ENCODE data around the gene LASP1NB.
"Not testable (repeated sequence)": the region's sequence is repeated elsewhere in the genome, so short reads cannot be mapped to it uniquely, and the experiment has no call there.

The LASP1NB gene

DNA sequence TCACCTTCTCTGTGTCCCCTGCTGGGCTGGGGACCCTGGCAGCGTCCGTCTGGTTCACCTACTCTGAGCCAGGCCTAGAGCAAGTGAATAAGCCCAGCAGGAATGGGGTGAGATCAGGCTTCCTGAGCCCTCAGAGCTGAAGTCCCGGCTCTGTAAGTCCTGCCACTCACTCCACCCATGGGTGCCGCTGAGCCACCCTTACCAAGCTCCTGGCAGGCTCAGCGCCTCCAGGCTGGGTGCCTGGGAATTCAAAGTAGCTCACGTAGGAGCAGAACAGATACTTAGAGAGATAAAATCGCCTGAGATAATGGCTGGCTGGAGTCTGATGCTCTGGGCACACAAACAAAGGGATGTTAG lies 9.8 kb upstream of the LASP1NB start:
- DNase-seq (ENCODE audit: low read depth in 4 of 4, low spot score in 2 of 4), result no peak

DNA sequence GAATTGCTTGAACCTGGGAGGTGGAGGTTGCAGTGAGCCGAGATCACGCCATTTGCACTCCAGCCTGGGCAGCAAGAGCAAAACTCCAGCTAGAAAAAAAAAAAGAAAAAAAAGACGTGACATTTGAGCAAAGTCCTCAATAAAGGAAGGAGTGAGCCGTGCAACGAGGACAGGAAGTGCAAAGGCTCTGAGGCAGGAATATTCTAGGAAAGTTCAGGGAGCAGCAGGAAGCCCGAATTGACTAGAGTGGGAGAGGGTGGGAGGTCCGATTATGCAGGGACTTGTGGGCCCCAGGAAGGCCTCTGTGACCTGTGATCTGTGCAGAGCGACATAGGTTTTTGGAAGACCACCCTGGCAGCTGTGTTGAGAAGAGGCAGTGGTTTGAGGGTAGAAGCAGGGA lies 8.6 kb upstream of the LASP1NB start:
- DNase-seq (ENCODE audit: low read depth in 4 of 4, low spot score in 2 of 4), result no peak

DNA sequence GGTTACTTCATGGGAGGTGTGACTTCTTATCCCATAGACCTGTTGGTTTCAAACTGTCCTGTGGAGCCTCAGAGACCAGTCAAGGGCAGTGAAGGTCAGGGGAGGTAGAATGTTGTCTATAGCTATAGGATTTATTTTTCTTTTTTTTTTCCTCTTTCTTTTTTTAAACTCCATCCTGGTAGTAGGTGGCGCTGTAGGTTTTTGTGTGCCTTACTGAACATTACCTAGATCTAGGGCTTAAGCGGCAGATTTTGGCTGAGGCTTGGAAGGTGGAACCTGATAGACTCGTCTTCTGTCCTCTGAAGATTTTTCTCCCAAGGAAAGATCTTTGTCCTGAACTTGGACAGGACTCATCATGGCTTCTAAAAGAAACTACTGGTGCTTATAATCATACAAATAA lies 8.2 kb upstream of the LASP1NB start:
- no peak for DNase-seq (ENCODE audit: low read depth in 4 of 4, low spot score in 2 of 4)

DNA sequence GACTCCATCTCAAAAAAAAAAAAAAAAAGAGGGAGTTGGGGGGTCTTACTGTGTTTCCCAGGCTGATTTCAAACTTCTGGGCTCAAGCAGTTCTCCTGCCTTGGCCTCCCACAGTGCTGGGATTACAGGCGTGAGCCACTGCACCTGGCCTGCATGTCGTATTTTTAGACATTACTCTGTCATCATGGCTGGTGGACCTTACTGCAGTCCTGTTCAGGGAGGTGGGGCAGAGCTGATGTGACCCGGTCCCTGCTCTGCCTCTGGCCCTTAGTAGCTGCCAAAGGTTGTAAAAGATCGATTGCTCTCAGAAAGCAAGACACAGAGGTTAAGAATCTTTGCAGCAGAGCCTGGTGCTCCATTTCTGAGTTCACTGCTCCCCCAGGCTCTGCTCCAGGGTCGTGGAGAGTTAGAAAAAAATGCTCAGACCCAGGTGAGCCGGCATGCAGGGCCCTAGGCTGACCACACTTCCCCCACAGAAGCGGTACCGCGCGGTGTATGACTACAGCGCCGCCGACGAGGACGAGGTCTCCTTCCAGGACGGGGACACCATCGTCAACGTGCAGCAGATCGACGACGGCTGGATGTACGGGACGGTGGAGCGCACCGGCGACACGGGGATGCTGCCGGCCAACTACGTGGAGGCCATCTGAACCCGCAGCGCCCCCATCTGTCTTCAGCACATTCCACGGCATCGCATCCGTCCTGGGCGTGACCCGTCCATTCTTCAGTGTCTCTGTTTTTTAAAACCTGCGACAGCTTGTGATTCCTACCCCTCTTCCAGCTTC lies 7.1 kb upstream of the LASP1NB start:
- DNase-seq (ENCODE audit: low read depth in 4 of 4, low spot score in 2 of 4), result no peak

- no peak for DNase-seq (ENCODE audit: low read depth in 4 of 4, low spot score in 2 of 4)
These were observed 6.5 kb upstream of the LASP1NB start for GRCh38 chr17:38918916-38919315.

- DNase-seq (ENCODE audit: low read depth in 4 of 4, low spot score in 2 of 4), result no peak
These were observed 5.9 kb upstream of the LASP1NB start for GRCh38 chr17:38919316-38920078.

GRCh38 chr17:38920374-38921291 lies 4.8 kb upstream of the LASP1NB start:
- DNase-seq (ENCODE audit: low read depth in 4 of 4, low spot score in 2 of 4), result no peak

DNA sequence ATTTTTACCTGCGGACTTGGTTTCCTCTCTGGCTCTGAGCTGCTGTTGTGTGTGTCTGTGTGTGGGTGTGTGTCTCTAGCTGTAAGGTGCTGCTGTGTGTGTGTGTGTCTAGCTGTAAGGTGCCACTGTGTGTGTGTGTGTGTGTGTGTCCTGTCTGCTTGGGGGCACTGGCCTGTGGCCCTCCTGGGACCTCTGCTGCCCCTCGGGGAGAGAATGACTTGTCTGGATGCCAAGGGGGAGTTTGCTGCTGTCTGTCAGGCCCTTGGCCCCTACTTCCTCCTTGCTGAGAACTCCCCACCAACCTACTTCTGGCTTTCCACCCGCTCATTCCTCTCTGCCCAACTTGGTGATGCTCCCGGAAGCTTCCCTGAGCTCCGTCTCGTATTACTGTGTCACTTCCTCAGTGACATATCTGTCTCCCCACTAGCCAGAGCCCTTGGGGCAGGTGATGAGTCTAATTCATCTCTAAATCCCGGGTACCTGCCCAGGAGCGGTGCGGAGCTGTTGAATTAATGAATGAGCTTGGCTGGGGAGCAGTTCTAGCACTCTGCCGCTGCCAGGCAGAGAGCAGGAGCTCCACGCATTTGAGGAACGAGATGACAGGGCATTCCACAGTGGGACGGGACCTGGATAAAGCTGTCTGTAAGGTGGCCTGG lies 3.5 kb upstream of the LASP1NB start:
- no peak for DNase-seq (ENCODE audit: low read depth in 4 of 4, low spot score in 2 of 4)

DNA sequence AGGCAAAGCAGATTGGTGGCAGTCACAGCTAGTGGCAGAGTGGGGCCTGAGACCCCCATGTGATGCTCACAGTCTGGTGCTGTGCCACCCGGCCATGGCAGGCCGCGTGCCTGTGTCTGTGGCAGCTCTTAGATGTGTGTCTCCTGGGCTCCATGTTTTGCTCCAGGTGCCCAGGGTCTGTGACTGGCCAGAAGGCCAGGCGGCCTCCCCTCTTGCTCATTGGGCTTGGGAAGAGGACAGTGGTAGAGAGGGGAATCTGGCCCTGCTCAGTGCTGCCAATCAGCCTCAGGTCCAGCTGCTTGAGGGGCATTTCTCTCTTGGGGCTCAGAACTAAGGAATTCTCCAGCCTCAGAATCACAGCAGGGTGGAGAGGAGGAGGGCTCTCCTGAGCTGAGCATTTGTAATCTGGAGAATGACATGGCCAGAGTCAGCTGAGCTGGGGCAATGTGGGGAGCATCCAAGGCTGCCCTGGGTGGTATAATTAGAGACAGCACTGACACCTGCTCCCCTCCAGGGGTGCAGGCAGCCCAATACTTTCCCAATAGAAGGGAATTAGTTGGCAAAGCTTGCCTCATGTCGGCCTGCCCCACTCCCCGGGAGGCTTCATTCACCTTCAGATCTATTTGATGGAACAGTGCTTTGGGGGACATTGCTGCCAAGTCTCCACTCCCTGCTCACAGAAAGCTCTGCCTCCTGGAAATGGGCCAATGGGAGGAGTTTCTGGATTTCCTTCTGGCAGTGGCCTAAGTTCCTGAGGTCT lies 2.7 kb upstream of the LASP1NB start:
- DNase-seq (ENCODE audit: low read depth in 4 of 4, low spot score in 2 of 4), result peak in 2 of 4 donors; percentile 36 to 63

DNA sequence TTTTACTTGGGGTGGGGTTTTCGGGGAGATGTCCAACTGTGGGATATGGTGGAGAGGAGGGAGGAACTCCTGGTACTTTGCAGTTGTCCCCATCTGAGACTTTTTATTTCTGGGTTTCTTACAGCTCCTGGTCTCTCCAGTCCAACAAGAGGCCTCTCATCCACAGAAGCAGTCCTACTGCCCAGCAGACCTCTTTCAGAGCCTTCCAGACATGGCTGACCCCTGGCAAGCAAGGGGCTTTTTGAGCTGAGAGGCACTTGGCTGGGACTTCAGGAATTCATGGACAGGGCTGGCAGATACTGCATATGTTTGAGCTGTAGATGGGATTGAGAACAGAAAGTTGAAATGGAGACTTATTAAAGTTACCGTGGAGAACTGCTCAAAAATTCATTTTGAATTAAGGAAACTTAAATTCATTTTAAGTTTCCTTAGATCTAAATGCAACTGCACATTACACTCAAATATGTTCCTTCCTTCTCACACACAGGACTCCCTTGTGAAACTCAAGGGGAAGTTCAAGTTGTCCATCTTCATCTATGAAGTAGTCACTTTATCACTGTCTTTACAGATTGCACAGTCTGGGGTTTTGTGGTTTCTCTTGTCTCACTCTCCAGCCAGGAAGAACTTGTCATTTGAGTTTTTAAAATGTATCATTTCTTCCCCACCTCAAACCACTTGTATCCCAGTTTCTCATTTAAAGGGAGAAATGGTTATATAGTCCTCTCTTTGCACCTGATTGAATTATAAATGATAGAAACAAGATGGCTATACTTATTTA lies 1.1 kb downstream of the LASP1NB start:
- DNase-seq (ENCODE audit: low read depth in 4 of 4, low spot score in 2 of 4), result no peak

GRCh38 chr17:38930782-38931181 lies 5.4 kb downstream of the LASP1NB start:
- not testable (repeated sequence) for DNase-seq (ENCODE audit: low read depth in 4 of 4, low spot score in 2 of 4)

DNA sequence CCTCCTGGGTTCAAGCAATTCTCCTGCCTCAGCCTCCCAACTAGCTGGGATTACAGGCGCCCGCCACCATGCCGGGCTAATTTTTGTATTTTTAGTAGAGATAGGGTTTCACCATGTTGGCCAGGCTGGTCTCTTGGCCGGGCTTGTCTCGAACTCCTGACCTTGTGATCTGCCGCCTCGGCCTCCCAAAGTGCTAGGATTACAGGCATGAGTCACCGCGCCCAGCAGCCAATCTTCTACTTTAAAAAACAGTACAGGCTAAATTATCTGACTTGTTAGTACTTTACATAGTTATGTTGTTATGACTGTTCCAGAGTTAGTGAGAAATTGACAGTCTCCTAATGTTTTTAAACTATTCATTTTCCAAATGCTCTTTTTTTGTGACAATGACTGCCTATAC lies 8.5 kb downstream of the LASP1NB start:
- not testable (repeated sequence) for DNase-seq (ENCODE audit: low read depth in 4 of 4, low spot score in 2 of 4)

DNA sequence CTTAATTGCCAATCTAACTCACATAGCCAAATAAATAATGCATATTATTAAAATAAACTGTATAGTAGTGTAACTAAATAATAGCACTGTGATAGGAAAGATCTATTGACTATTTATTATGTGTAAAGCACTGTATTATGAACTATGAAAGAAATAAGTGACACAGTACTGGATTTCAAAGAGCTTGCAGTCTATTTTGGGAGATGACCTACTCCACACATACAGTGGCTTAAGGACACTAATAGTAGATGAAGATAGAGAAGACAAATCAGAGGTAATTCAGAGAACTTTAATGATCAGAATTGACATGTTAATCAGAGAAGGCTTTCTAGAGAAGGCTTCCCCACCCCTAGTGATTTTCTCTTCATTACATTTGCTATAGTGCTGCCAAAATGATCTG lies 14.6 kb downstream of the LASP1NB start:
- no peak for DNase-seq (ENCODE audit: low read depth in 4 of 4, low spot score in 2 of 4)

DNA sequence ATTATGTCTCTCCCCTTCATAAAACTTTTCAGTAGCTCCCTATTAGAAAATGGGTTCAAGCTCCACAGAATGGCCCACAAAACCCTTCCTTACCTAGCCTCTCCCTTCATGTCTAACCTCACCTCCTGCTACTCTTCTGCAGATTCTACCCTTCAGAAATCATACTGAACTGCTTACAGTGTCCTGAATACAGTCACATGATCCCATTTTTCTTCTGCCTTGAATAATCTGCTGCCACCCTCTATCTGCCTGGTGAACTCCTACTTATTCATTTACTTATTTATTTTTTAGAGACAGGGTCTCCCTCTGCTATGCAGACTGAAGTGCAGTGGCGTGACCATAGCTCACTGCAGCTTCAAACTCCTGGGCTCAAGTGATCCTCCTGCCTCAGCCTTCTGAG lies 15.0 kb downstream of the LASP1NB start:
- DNase-seq (ENCODE audit: low read depth in 4 of 4, low spot score in 2 of 4), result no peak

- no peak for DNase-seq (ENCODE audit: low read depth in 4 of 4, low spot score in 2 of 4)
These were observed 17.4 kb downstream of the LASP1NB start for GRCh38 chr17:38942696-38943334.

- no peak for DNase-seq (ENCODE audit: low read depth in 4 of 4, low spot score in 2 of 4)
These were observed 18.2 kb downstream of the LASP1NB start for GRCh38 chr17:38943607-38944006.

DNA sequence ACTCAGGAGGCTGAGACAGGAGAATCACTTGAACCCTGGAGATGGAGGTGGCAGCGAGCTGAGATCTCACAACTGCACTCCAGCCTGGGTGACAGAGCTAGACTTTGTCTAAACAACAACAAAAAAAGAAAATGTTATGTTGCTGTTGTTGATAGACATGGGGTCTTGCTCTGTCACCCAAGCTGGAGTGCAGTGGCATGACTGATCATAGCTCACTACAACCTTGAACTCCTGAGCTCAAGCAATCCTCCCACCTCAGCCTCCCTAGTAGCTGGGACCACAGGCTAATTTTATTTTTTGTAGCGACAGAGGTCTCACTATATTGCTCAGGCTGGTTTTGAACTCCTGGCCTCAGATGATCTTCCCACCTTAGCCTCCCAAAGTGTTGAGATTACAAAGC lies 21.8 kb downstream of the LASP1NB start:
- DNase-seq (ENCODE audit: low read depth in 4 of 4, low spot score in 2 of 4), result no peak

GRCh38 chr17:38953800-38954199 lies 28.4 kb downstream of the LASP1NB start:
- DNase-seq (ENCODE audit: low read depth in 4 of 4, low spot score in 2 of 4), result not testable (repeated sequence)

GRCh38 chr17:38958326-38958725 lies 32.9 kb downstream of the LASP1NB start:
- DNase-seq (ENCODE audit: low read depth in 4 of 4, low spot score in 2 of 4), result no peak

Data from left renal cortex interstitium (tissue), 4 donors.